ENCODE measurements around the gene BDP1.
"Not testable (repeated sequence)": the region's sequence is repeated elsewhere in the genome, so short reads cannot be mapped to it uniquely, and the experiment has no call there.

GRCh38 chr5:71432410-71432809, 23.0 kb upstream of the BDP1 start:
- TF ChIP-seq CTCF (IDR thresholded peaks at IDR 0.05; ENCODE audit: borderline replicate concordance, extremely low read depth, low read length, poor library complexity, severe bottlenecking); EZH2 (IDR thresholded peaks at IDR 0.05; ENCODE audit: borderline replicate concordance, low read depth, low read length, severe bottlenecking): not testable (repeated sequence)
